Bone marrow (tissue), 2 donors: Measurements from ENCODE around the gene EHD4.

Source experiments
- DNase-seq, 2 donors: peaks; one replicate each; lab custom pipeline; 2025; lab: John Stamatoyannopoulos, UW

The EHD4 gene

GRCh38 chr15:41994772-41995475 is 22.6 kb upstream of the EHD4 start:
- no peak for DNase-seq

- no peak for DNase-seq
Observed at GRCh38 chr15:41994171-41994650, 21.9 kb upstream of the EHD4 start.

GRCh38 chr15:41993472-41994170 is 21.3 kb upstream of the EHD4 start:
- no peak for DNase-seq

- DNase-seq: no peak
Observed at GRCh38 chr15:41992803-41993190, 20.4 kb upstream of the EHD4 start.

GRCh38 chr15:41992151-41992802 is 19.9 kb upstream of the EHD4 start:
- no peak for DNase-seq

- no peak for DNase-seq
Observed at GRCh38 chr15:41990691-41991090, 18.3 kb upstream of the EHD4 start.

- DNase-seq: no peak
Observed at GRCh38 chr15:41990243-41990605, 17.9 kb upstream of the EHD4 start.

- DNase-seq: peak; percentile 31 to 55
Observed at GRCh38 chr15:41989573-41990242, 17.4 kb upstream of the EHD4 start.

GRCh38 chr15:41988896-41989572 is 16.7 kb upstream of the EHD4 start:
- no peak for DNase-seq

- DNase-seq: no peak
Observed at GRCh38 chr15:41987925-41988275, 15.5 kb upstream of the EHD4 start.

GRCh38 chr15:41987246-41987924 is 15.0 kb upstream of the EHD4 start:
- no peak for DNase-seq

GRCh38 chr15:41985236-41986160 is 13.1 kb upstream of the EHD4 start:
- no peak for DNase-seq

GRCh38 chr15:41984622-41985021 is 12.3 kb upstream of the EHD4 start:
- DNase-seq: no peak

- no peak for DNase-seq
Observed at GRCh38 chr15:41983621-41984571, 11.5 kb upstream of the EHD4 start.

- DNase-seq: no peak
Observed at GRCh38 chr15:41983221-41983620, 10.9 kb upstream of the EHD4 start.

- no peak for DNase-seq
Observed at GRCh38 chr15:41982133-41982930, 10.0 kb upstream of the EHD4 start.

- DNase-seq: no peak
Observed at GRCh38 chr15:41981371-41982132, 9.2 kb upstream of the EHD4 start.
